Fibroblast of villous mesenchyme (primary cell): ENCODE results near the gene RPL28. TPM values are rescaled to one million over a fixed set of nuclear protein-coding genes. Genes with fewer than 3 reads are reported as not detected.

Source experiments
- DNase-seq: peaks from one replicate; pipeline ENCODE4 v3.0.0-alpha.2; 2010; ENCODE audit warnings: low read depth
- H3K4me3 ChIP-seq: 2 replicates; pipeline ENCODE4 v1.5.1; 2011; ENCODE audit warnings: low read depth, mild to moderate bottlenecking, low read length
- total RNA-seq: library from RNA; depleted of rRNA; stranded (reverse); fragments of >200 nt; gene quantifications from 2 replicates; pipeline ENCODE4 v1.2.3, GENCODE V29; 2012
- TF ChIP-seq, protein P1 (sequence below): IDR thresholded peaks from 2 replicates; pipeline ENCODE4 v1.5.1; 2012; ENCODE audit warnings: low read depth, mild to moderate bottlenecking, low read length; ENCODE audit not compliant: insufficient read depth

RPL28 gene
- total RNA-seq, 1 donor = 124 TPM

DNA sequence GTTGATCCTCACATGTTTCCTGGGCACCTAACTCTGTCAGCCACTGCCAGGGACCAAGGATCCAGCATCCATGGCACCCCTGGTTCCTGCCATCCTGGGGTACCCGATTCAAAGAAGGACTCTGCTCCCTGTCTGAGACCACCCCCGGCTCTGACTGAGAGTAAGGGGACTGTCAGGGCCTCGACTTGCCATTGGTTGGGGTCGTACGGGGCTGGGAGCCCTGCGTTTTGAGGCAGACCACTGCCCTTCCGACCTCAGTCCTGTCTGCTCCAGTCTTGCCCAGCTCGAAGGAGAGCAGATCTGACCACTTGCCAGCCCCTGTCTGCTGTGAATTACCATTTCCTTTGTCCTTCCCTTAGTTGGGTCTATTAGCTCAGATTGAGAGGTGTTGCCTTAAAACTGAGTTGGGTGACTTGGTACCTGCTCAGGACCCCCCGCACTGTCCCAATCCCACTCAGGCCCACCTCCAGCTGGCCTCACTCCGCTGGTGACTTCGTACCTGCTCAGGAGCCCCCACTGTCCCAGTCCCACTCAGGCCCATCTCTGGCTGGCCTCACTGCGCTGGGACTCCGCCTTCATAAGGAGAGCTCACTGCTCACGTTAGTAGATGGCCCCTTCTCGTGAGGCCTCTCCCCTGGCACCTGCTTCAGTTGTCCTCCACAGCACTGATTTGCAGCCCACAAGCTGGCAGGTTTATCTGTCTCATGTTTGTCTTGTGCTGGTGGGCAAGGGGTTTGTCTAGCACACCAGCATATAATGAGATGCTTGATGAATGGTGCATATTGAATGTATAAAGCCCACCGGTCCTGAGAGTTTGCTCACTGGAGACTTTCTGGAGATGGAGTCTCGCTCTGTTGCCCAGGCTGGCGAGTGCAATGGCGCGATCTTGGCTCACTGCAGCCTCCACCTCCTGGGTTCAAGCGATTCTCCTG, 3.9 kb downstream of the RPL28 start:
- TF ChIP-seq, protein P1, sequence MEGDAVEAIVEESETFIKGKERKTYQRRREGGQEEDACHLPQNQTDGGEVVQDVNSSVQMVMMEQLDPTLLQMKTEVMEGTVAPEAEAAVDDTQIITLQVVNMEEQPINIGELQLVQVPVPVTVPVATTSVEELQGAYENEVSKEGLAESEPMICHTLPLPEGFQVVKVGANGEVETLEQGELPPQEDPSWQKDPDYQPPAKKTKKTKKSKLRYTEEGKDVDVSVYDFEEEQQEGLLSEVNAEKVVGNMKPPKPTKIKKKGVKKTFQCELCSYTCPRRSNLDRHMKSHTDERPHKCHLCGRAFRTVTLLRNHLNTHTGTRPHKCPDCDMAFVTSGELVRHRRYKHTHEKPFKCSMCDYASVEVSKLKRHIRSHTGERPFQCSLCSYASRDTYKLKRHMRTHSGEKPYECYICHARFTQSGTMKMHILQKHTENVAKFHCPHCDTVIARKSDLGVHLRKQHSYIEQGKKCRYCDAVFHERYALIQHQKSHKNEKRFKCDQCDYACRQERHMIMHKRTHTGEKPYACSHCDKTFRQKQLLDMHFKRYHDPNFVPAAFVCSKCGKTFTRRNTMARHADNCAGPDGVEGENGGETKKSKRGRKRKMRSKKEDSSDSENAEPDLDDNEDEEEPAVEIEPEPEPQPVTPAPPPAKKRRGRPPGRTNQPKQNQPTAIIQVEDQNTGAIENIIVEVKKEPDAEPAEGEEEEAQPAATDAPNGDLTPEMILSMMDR = no peak
- no peak overlapping the region for H3K4me3 ChIP-seq
- DNase-seq = no peak

DNA sequence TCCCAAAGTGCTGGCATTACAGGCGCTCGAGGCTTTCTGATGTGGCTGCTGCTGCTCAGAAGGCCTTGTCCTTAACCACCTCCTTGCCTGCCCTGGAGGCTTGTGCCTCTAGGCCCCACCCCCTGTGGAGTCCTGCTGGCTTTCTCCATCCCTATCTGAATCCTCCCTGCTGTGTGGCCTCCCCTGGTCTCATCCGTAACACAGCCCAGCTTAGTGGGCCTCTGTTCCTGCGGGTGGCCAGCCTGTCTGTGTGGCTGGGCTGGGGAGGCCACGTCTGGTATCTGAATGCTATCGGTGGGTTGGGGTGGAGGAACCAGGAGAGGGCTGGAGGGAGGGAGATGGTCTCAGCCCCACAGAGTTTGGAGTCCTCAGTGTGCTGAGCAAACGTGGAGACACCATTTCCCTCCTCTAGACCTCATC, 4.7 kb downstream of the RPL28 start:
- TF ChIP-seq, protein P1 = no peak
- no peak for DNase-seq

DNA sequence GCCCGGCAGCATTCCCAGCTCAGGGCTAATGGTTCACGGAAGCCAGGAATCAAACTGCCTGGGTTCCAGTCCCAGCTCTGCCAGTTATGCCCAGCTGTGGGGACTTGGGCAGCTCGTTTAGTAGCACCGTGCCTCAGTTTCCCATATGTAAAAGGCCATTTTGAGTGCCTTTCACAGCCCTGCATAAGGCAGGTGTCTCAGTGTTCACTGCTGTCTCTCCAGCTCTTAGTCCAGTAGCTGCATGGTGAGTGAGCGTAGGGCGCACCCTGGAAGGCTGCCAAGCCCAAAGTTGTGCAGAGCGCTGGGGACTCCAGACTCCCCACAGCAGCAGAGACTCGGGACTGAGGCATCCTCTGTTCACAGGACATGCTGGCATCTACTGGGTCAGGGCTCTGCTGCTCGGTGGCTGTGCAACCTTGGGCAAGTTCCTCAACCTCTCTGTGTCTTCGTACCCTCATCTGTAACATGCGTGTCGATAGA, 5.5 kb downstream of the RPL28 start:
- no peak overlapping the region for H3K4me3 ChIP-seq
- TF ChIP-seq, protein P1 = no peak
- no peak for DNase-seq

More for the DNA sequence above, 4.7 kb downstream of the RPL28 start:
- no peak overlapping the region for H3K4me3 ChIP-seq

DNA sequence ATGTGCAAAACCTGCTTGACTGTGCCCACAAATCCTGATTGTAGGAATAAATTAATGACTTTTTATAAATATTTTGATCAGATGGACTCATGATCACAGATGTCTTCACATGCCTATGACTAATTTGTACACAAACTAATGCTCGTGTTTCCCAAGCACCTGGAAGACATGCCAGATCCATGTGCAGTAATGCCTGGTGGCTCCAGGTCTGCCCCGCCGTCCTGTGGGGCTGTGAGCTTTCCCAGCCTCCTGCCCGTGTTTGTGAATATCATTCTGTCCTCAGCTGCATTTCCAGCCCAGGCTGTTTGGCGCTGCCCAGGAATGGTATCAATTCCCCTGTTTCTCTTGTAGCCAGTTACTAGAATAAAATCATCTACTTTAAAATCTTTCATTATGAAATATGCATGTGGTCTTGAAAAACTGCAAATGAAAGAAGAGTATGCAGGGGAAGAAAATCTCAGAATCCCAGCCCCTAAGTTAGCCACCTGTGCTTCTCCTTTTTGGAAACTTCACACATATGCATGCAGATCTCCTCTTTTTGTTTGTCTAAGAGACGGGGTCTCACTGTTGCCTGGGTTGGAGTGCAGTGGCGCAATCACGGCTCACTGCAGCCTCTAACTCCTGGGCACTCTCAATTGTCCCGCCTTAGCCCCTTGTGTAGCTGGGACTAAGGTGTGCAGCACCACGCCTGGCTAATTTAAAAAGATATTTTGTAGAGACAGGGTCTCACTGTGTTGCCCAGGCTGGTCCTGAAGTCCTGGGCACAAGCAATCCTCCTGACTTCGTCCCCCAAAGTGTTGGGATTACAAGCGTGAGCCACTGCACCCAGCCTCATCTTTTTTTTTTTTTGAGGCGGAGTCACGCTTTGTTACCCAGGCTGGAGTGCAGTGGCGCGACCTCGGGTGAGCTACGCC, 6.2 kb downstream of the RPL28 start:
- H3K4me3 ChIP-seq = no peak overlapping the region
- TF ChIP-seq, protein P1 = no peak
- peak; percentile 67 for DNase-seq

DNA sequence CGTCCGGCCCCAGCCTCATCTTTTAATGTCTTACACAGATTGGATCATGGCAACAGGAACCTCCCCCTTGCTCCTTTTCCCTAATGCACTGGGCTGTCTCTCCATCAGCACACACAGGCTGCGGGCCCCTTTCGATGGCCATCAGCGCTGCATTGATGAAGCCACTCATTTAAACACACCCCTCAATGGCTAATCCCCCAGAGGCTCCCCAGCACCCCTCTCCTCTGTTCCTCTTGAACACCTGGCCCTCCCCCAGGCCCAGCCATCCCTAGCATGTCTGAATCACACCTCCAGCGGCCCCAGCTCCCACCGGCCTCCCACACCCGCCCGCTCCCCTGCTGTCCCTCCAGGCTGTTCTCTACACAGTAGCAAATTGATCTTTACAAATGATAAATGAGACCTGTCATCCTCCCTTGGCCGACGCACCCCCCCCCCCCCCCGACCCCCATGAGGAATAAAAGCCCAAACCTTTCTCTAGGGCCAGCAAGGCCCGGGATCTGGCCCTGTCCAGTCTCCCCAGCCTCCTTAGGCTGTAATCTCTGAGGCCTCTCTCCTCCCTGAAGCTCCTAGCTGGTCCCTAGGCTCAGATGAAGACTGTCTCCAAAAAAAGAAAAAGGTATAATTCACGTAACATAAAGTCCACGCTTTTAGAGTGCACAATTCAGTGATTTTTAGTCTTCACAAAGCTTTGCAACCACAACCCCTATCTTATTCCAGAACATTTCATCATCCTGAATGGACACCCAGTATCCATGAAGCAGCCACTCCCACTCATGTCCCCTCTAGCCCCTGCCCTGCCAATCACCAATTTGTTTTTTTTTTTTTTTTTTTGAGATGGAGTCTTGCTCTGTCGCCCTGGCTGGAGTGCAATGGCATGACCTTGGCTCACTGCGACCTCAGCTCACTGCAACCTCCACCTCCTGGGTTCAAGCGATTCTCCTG, 7.4 kb downstream of the RPL28 start:
- TF ChIP-seq, protein P1 = no peak
- no peak overlapping the region for H3K4me3 ChIP-seq
- no peak for DNase-seq
